ENCODE data around the gene CYB561A3. TPM values are rescaled to one million over a fixed set of nuclear protein-coding genes. Genes with fewer than 3 reads are reported as not detected.

The CYB561A3 gene
- total RNA-seq, 1 donor from 2014 or later: 26.4 TPM

GRCh38 chr11:61305417-61305816 is 56.3 kb downstream of the CYB561A3 start:
- H3K79me2 ChIP-seq (ENCODE audit: insufficient read depth, low read length): peaks cover 6% of the 10 kb centered on the region
- no peaks in the 10 kb centered on the region for H3K4me1 ChIP-seq (ENCODE audit: insufficient read depth, low read length)
- H2AFZ ChIP-seq (ENCODE audit: low read depth, low read length): no peak overlapping the region
- Mint-ChIP-seq H3K9me3 (ENCODE audit: unreplicated experiment) (no peaks in the 10 kb centered on the region), H3K27ac (ENCODE audit: unreplicated experiment) (no peak overlapping the region), H3K4me1 (ENCODE audit: low read depth, unreplicated experiment) (no peaks in the 10 kb centered on the region), H3K4me3 (ENCODE audit: unreplicated experiment) (no peak overlapping the region), H3K36me3 (ENCODE audit: low read depth, unreplicated experiment) (peaks cover 24% of the 10 kb centered on the region), H3K27me3 (ENCODE audit: low read depth, unreplicated experiment) (no peaks in the 10 kb centered on the region)
- H3K9me3 ChIP-seq (ENCODE audit: insufficient read depth, low read depth, low read length): no peaks in the 10 kb centered on the region
- FAIRE-seq (no peak), DNase-seq (ENCODE audit: low read depth) (no peak)
- H3K4me2 ChIP-seq (ENCODE audit: low read length): no peak overlapping the region
- no peak overlapping the region for H3K4me3 ChIP-seq (ENCODE audit: insufficient read depth, low read depth, low read length)
- H3K36me3 ChIP-seq (ENCODE audit: insufficient read depth, low read length): peaks cover 85% of the 10 kb centered on the region
- no peak overlapping the region for H3K27ac ChIP-seq (ENCODE audit: low read depth, low read length)
- no peak for TF ChIP-seq EZH2 (IDR thresholded peaks at IDR 0.05; ENCODE audit: insufficient read depth, low read length)
- no peak for TF ChIP-seq CTCF (IDR thresholded peaks at IDR 0.05; ENCODE audit: insufficient read depth, low read depth, low read length)
- no peaks in the 10 kb centered on the region for H3K27me3 ChIP-seq (ENCODE audit: insufficient read depth, low read length)
- H4K20me1 ChIP-seq (ENCODE audit: insufficient read depth, low read length): peaks cover 96% of the 10 kb centered on the region
- no peak overlapping the region for H3K9ac ChIP-seq (ENCODE audit: low read length)

GRCh38 chr11:61303725-61304124 is 58.0 kb downstream of the CYB561A3 start:
- TF ChIP-seq EZH2 (IDR thresholded peaks at IDR 0.05; ENCODE audit: insufficient read depth, low read length) (no peak), CTCF (IDR thresholded peaks at IDR 0.05; ENCODE audit: insufficient read depth, low read depth, low read length) (no peak)
- H3K27me3 ChIP-seq (ENCODE audit: insufficient read depth, low read length): no peaks in the 10 kb centered on the region
- DNase-seq (ENCODE audit: low read depth) (no peak), FAIRE-seq (no peak)
- H3K9me3 ChIP-seq (ENCODE audit: insufficient read depth, low read depth, low read length): no peaks in the 10 kb centered on the region
- no peak overlapping the region for H3K27ac ChIP-seq (ENCODE audit: low read depth, low read length)
- Mint-ChIP-seq H3K27me3 (ENCODE audit: low read depth, unreplicated experiment) (no peaks in the 10 kb centered on the region), H3K36me3 (ENCODE audit: low read depth, unreplicated experiment) (peaks cover 30% of the 10 kb centered on the region), H3K9me3 (ENCODE audit: unreplicated experiment) (no peaks in the 10 kb centered on the region), H3K27ac (ENCODE audit: unreplicated experiment) (no peak overlapping the region), H3K4me1 (ENCODE audit: low read depth, unreplicated experiment) (peaks cover 4% of the 10 kb centered on the region), H3K4me3 (ENCODE audit: unreplicated experiment) (no peak overlapping the region)
- peaks cover 3% of the 10 kb centered on the region for H3K79me2 ChIP-seq (ENCODE audit: insufficient read depth, low read length)
- peaks cover 7% of the 10 kb centered on the region for H3K4me1 ChIP-seq (ENCODE audit: insufficient read depth, low read length)
- no peak overlapping the region for H2AFZ ChIP-seq (ENCODE audit: low read depth, low read length)
- no peak overlapping the region for H3K4me2 ChIP-seq (ENCODE audit: low read length)
- H3K9ac ChIP-seq (ENCODE audit: low read length): no peak overlapping the region
- H3K4me3 ChIP-seq (ENCODE audit: insufficient read depth, low read depth, low read length): no peak overlapping the region
- peaks cover 96% of the 10 kb centered on the region for H4K20me1 ChIP-seq (ENCODE audit: insufficient read depth, low read length)
- H3K36me3 ChIP-seq (ENCODE audit: insufficient read depth, low read length): peaks cover 79% of the 10 kb centered on the region

GRCh38 chr11:61302550-61302949 is 59.1 kb downstream of the CYB561A3 start:
- Histone ChIP-seq H2AFZ (ENCODE audit: low read depth, low read length) (no peak overlapping the region), H3K36me3 (ENCODE audit: insufficient read depth, low read length) (peaks cover 68% of the 10 kb centered on the region), H3K27me3 (ENCODE audit: insufficient read depth, low read length) (no peaks in the 10 kb centered on the region), H3K4me3 (ENCODE audit: insufficient read depth, low read depth, low read length) (no peak overlapping the region), H3K79me2 (ENCODE audit: insufficient read depth, low read length) (no peaks in the 10 kb centered on the region), H3K4me2 (ENCODE audit: low read length) (no peak overlapping the region), H3K27ac (ENCODE audit: low read depth, low read length) (no peak overlapping the region), H3K9ac (ENCODE audit: low read length) (no peak overlapping the region), H3K9me3 (ENCODE audit: insufficient read depth, low read depth, low read length) (no peaks in the 10 kb centered on the region), H4K20me1 (ENCODE audit: insufficient read depth, low read length) (peaks cover 93% of the 10 kb centered on the region), H3K4me1 (ENCODE audit: insufficient read depth, low read length) (peaks cover 17% of the 10 kb centered on the region)
- peaks cover 34% of the 10 kb centered on the region for H3K36me3 Mint-ChIP-seq (ENCODE audit: low read depth, unreplicated experiment)
- no peak overlapping the region for H3K27ac Mint-ChIP-seq (ENCODE audit: unreplicated experiment)
- no peaks in the 10 kb centered on the region for H3K9me3 Mint-ChIP-seq (ENCODE audit: unreplicated experiment)
- H3K4me3 Mint-ChIP-seq (ENCODE audit: unreplicated experiment): no peak overlapping the region
- H3K27me3 Mint-ChIP-seq (ENCODE audit: low read depth, unreplicated experiment): no peaks in the 10 kb centered on the region
- DNase-seq (ENCODE audit: low read depth) (no peak), FAIRE-seq (no peak)
- no peak for TF ChIP-seq CTCF (IDR thresholded peaks at IDR 0.05; ENCODE audit: insufficient read depth, low read depth, low read length)
- TF ChIP-seq EZH2 (IDR thresholded peaks at IDR 0.05; ENCODE audit: insufficient read depth, low read length): no peak
- H3K4me1 Mint-ChIP-seq (ENCODE audit: low read depth, unreplicated experiment): peaks cover 15% of the 10 kb centered on the region

Other genes with a start within 250 kb of the CYB561A3 start
- gene VPS37C, start 200.5 kb downstream of the CYB561A3 start, total RNA-seq: 13.5 and 18.1 TPM in 2 replicates
- gene PGA3, start 158.4 kb downstream of the CYB561A3 start, total RNA-seq: 0.43 TPM in 1 of 2 replicates, not detected in the other
- 0.79 and 0.86 TPM in 2 replicates for gene PGA4, start 139.5 kb downstream of the CYB561A3 start, total RNA-seq
- 0.79 and 1.4 TPM in 2 replicates for gene PGA5, start 120.7 kb downstream of the CYB561A3 start, total RNA-seq
- 12.2 and 17.7 TPM in 2 replicates for gene VWCE, start 66.6 kb downstream of the CYB561A3 start, total RNA-seq
- gene DDB1, start 28.8 kb downstream of the CYB561A3 start, total RNA-seq: 222 and 251 TPM in 2 replicates
- gene TKFC, start 28.7 kb downstream of the CYB561A3 start, total RNA-seq: 23.8 and 23.9 TPM in 2 replicates
- 32.9 and 36.8 TPM in 2 replicates for gene TMEM138, start 492 bp upstream of the CYB561A3 start, total RNA-seq
- 7.8 and 8.3 TPM in 2 replicates for gene TMEM216, start 30.7 kb upstream of the CYB561A3 start, total RNA-seq
- 56.3 and 63.2 TPM in 2 replicates for gene CPSF7, start 68.1 kb upstream of the CYB561A3 start, total RNA-seq
- 35.5 and 38.8 TPM in 2 replicates for gene SDHAF2, start 68.2 kb upstream of the CYB561A3 start, total RNA-seq
- 0.09 and 0.12 TPM in 2 replicates for gene LRRC10B, start 146.9 kb upstream of the CYB561A3 start, total RNA-seq
- gene SYT7, start 219.2 kb upstream of the CYB561A3 start, total RNA-seq: 3.7 and 3.8 TPM in 2 replicates

Measured in astrocyte (in vitro differentiated cells and primary cell).